Measurements from ENCODE around the gene LYRM7. TPM values are rescaled to one million over a fixed set of nuclear protein-coding genes. Genes with fewer than 3 reads are reported as not detected.
"Not testable (repeated sequence)": the region's sequence is repeated elsewhere in the genome, so short reads cannot be mapped to it uniquely, and the experiment has no call there.

The LYRM7 gene
- total RNA-seq, 1 experiment from 2014 or later = 12.1 TPM

- intact Hi-C loops (cut with micrococcal nuclease; ENCODE audit: unreplicated experiment) = no loop called here
- no peak overlapping the region for H3K4me3 ChIP-seq (ENCODE audit: low read depth in 2 of 2, low read length in 2 of 2)
- ChIA-PET CTCF (interaction anchor here (0.6 kb wide), 1 partner anchor 89 kb away, joined by 3 read pairs; no protein-coding TSS in a partner anchor), POLR2A (no interaction called here)
- no peaks in the 10 kb centered on the region for H3K27me3 ChIP-seq (ENCODE audit: control insufficient read depth, insufficient read depth, low read length)
- H3K9me3 ChIP-seq (ENCODE audit: control insufficient read depth, insufficient read depth, low read depth, low read length) = peaks cover 5% of the 10 kb centered on the region; the same call in 1 of the 2 replicates
- H3K4me1 ChIP-seq (ENCODE audit: control insufficient read depth, insufficient read depth, low read length) = no peaks in the 10 kb centered on the region
- no peaks in the 10 kb centered on the region for H3K36me3 ChIP-seq (ENCODE audit: control insufficient read depth, insufficient read depth, low read length)
- H3K27ac ChIP-seq (ENCODE audit: low read length) = no peak overlapping the region
- BruUV-seq (replicated peaks) = no TSS peak
- no peak for ATAC-seq
- TF ChIP-seq CTCF (IDR thresholded peaks at IDR 0.05) = no peak
- no peak for TF ChIP-seq SIN3A (IDR thresholded peaks at IDR 0.05; ENCODE audit: borderline replicate concordance, insufficient read depth, low read depth, low read length)
- no peak for TF ChIP-seq TCF7L2 (IDR thresholded peaks at IDR 0.05; ENCODE audit: low read depth, low read length)
- DNase-seq (ENCODE audit: low read depth, low spot score) = no peak
- in situ Hi-C loops (cut with HindIII; ENCODE audit: low pct_unique_long_range_greater_than_20kb, low sequenced_read_pairs) = no loop called here
Observed at GRCh38 chr5:131250751-131251475, 80.2 kb downstream of the LYRM7 start.

GRCh38 chr5:131252824-131253171 is 82.1 kb downstream of the LYRM7 start:
- intact Hi-C loops (cut with micrococcal nuclease; ENCODE audit: unreplicated experiment) (no loop called here), in situ Hi-C loops (cut with HindIII; ENCODE audit: low pct_unique_long_range_greater_than_20kb, low sequenced_read_pairs) (no loop called here)
- Histone ChIP-seq H3K4me3 (ENCODE audit: low read depth in 2 of 2, low read length in 2 of 2) (no peak overlapping the region), H3K9me3 (ENCODE audit: control insufficient read depth, insufficient read depth, low read depth, low read length) (no peaks in the 10 kb centered on the region), H3K27me3 (ENCODE audit: control insufficient read depth, insufficient read depth, low read length) (no peaks in the 10 kb centered on the region), H3K36me3 (ENCODE audit: control insufficient read depth, insufficient read depth, low read length) (no peaks in the 10 kb centered on the region), H3K4me1 (ENCODE audit: control insufficient read depth, insufficient read depth, low read length) (no peaks in the 10 kb centered on the region), H3K27ac (ENCODE audit: low read length) (no peak overlapping the region)
- TF ChIP-seq TCF7L2 (IDR thresholded peaks at IDR 0.05; ENCODE audit: low read depth, low read length) = no peak
- no peak for TF ChIP-seq SIN3A (IDR thresholded peaks at IDR 0.05; ENCODE audit: borderline replicate concordance, insufficient read depth, low read depth, low read length)
- TF ChIP-seq POLR2AphosphoS5 (IDR thresholded peaks at IDR 0.05; ENCODE audit: low read depth, low read length) = no peak
- TF ChIP-seq CTCF (IDR thresholded peaks at IDR 0.05) = no peak
- TF ChIP-seq REST (IDR thresholded peaks at IDR 0.05; ENCODE audit: insufficient read depth in 1 of 2, low read depth in 2 of 2, low read length in 1 of 2) = no peak
- ChIA-PET POLR2A (no interaction called here), CTCF (interaction anchor here (0.6 kb wide), 1 partner anchor 23 kb away, joined by 3 read pairs; no protein-coding TSS in a partner anchor)
- DNase-seq (ENCODE audit: low read depth, low spot score) = no peak
- no peak for ATAC-seq
- no TSS peak for BruUV-seq (replicated peaks)

GRCh38 chr5:131254025-131254424 is 83.3 kb downstream of the LYRM7 start:
- POLR2A ChIA-PET; BruUV-seq (replicated peaks); H3K36me3 ChIP-seq (ENCODE audit: control insufficient read depth, insufficient read depth, low read length); H3K4me3 ChIP-seq (ENCODE audit: low read depth in 2 of 2, low read length in 2 of 2); intact Hi-C loops (cut with micrococcal nuclease; ENCODE audit: unreplicated experiment); H3K27me3 ChIP-seq (ENCODE audit: control insufficient read depth, insufficient read depth, low read length); H3K27ac ChIP-seq (ENCODE audit: low read length); H3K9me3 ChIP-seq (ENCODE audit: control insufficient read depth, insufficient read depth, low read depth, low read length); CTCF ChIA-PET; H3K4me1 ChIP-seq (ENCODE audit: control insufficient read depth, insufficient read depth, low read length); DNase-seq (ENCODE audit: low read depth, low spot score); ATAC-seq; in situ Hi-C loops (cut with HindIII; ENCODE audit: low pct_unique_long_range_greater_than_20kb, low sequenced_read_pairs): not testable (repeated sequence)

Measured in Panc1 (cell line).